ENCODE data around the gene USP7. TPM values are rescaled to one million over a fixed set of nuclear protein-coding genes. Genes with fewer than 3 reads are reported as not detected.
"Not testable (repeated sequence)": the region's sequence is repeated elsewhere in the genome, so short reads cannot be mapped to it uniquely, and the experiment has no call there.

USP7 gene
- total RNA-seq, 2 experiments from 2014 or later, result 155 to 163 TPM

DNA sequence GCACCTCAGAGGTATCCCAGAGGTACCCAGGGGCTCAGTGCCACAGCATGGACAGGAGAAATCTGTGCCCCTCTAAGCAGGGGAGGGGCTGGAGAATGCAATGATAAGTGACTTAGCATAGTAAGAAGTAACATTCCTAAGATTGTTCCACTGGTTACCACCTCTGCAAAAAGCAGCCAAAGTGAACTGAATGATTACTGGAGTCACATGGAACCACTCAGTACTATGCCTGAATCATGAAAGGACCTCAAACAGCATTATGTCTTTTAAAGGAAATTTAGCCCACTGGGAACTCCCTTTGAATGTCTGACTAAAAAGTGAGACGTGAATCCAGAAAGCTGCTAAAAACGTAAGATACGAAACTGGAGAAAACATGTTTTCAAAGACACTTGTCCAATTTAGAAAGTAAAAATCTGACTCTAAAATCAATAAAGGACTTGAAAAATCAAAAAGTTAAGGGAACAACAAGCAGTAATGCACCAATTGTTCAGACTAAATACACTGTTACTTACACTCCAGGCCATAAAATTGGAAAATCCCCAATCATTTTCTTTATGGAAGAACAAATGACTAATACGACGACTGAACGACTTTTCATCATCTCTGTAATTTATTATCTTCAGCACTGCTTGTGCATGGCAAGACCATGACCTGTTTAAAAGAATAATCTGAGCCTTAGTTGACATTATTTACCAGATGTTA, 42.9 kb downstream of the USP7 start:
- Mint-ChIP-seq H3K36me3 (ENCODE audit: low read depth) (peaks cover 68% of the 10 kb centered on the region), H3K4me3 (no peak overlapping the region), H3K27ac (peak overlapping the region; percentile 42), H3K4me1 (ENCODE audit: low read depth) (peaks cover 65% of the 10 kb centered on the region), H3K9me3 (no peaks in the 10 kb centered on the region), H3K27me3 (no peaks in the 10 kb centered on the region)
- ATAC-seq (no peak), DNase-seq (no peak)
- POLR2A ChIA-PET, result interaction anchor here (1.2 kb wide), 1 partner anchor 12 kb away, joined by 3 read pairs; no protein-coding TSS in a partner anchor
- intact Hi-C loops (cut with micrococcal nuclease), result no loop called here
- TF ChIP-seq, protein P1, sequence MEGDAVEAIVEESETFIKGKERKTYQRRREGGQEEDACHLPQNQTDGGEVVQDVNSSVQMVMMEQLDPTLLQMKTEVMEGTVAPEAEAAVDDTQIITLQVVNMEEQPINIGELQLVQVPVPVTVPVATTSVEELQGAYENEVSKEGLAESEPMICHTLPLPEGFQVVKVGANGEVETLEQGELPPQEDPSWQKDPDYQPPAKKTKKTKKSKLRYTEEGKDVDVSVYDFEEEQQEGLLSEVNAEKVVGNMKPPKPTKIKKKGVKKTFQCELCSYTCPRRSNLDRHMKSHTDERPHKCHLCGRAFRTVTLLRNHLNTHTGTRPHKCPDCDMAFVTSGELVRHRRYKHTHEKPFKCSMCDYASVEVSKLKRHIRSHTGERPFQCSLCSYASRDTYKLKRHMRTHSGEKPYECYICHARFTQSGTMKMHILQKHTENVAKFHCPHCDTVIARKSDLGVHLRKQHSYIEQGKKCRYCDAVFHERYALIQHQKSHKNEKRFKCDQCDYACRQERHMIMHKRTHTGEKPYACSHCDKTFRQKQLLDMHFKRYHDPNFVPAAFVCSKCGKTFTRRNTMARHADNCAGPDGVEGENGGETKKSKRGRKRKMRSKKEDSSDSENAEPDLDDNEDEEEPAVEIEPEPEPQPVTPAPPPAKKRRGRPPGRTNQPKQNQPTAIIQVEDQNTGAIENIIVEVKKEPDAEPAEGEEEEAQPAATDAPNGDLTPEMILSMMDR (IDR thresholded peaks at IDR 0.05), result no peak
- CTCF ChIA-PET, result interaction anchor here (1.0 to 2.6 kb wide), 4 partner anchors 10 to 88 kb away, joined by 3 to 21 read pairs (median 4); no protein-coding TSS in a partner anchor

DNA sequence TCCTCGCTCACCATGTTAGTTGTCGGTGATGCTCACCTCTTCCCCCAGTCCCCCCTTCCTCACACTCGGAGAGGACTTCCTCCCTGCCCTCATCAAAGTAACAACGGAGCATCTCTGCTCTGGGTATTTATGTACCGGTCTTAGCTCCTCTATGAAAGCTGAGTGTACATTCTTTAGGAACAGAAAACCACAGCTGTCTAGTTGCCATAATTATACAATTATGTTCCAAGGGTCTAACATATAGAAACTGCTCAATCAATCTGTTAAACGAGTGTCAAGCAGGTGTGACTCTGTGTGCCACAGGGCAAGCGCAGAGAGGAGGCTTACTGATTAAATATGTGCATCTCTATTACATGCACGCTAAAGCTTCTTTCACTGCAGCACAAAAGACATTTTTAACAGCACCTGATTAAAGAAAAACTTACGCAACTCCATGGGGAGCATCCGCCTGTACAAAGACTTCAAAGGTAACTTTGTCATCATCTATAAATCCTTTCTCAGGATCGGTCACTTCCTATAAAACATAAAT, 43.7 kb downstream of the USP7 start:
- POLR2A ChIA-PET, result no interaction called here
- Mint-ChIP-seq H3K27me3 (no peaks in the 10 kb centered on the region), H3K27ac (peak overlapping the region; percentile 75), H3K4me1 (ENCODE audit: low read depth) (peaks cover 61% of the 10 kb centered on the region), H3K36me3 (ENCODE audit: low read depth) (peaks cover 67% of the 10 kb centered on the region), H3K4me3 (no peak overlapping the region), H3K9me3 (no peaks in the 10 kb centered on the region)
- TF ChIP-seq, protein P1 (IDR thresholded peaks at IDR 0.05), result no peak
- DNase-seq (no peak), ATAC-seq (peak; percentile 30)
- intact Hi-C loops (cut with micrococcal nuclease), result no loop called here
- CTCF ChIA-PET, result interaction anchor here (1.0 to 1.6 kb wide), 3 partner anchors 9 to 89 kb away, joined by 3 to 6 read pairs (median 3); no protein-coding TSS in a partner anchor

DNA sequence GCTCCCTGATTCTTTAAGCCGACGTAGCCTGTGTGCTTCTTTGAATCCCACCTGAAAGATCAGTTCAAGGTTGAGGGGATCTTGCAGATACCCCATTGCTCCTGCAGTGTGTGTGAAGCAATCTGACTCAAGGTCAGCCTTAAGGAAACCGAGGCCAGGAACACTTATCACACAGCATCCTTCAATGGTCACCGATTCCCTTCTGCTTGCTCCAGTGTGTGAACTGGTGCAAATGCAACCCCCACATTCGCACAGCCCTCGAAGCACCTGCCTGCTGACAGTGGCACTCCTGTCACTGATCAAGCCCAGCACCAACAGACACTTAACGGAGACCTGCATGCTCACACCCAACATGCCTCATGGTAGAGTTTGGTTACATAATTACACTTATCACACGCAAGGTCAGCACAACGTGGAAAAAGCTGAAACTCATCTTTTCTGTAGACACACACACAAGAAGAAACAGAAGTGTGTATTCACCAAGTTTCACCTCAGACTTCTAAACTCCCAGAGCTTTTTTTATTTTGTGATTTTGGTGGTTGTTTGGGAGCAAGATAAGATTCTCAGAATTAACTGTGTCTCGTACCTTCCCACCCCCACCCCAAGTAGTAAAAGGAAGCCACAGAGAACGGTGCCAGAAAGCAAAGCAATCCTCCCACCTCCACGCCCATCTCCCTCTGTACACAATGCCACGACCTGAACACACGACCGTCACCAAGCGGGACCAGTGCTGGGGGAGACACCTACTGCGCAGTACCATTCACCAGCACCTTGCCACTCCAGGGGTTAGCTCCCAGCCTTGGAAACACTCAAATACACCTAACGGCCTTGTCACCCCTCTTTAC, 44.4 kb downstream of the USP7 start:
- no peaks in the 10 kb centered on the region for H3K27me3 Mint-ChIP-seq
- CTCF ChIA-PET, result interaction anchor here (1.0 to 3.7 kb wide), 4 partner anchors 8 to 90 kb away, joined by 3 to 23 read pairs (median 4); no protein-coding TSS in a partner anchor
- TF ChIP-seq, protein P1 (IDR thresholded peaks at IDR 0.05), result no peak
- POLR2A ChIA-PET, result interaction anchor here (0.7 kb wide), 1 partner anchor 9 kb away, joined by 3 read pairs; no protein-coding TSS in a partner anchor
- H3K9me3 Mint-ChIP-seq, result no peaks in the 10 kb centered on the region
- peak overlapping the region; percentile 75 for H3K27ac Mint-ChIP-seq
- no peak for DNase-seq
- no peak overlapping the region for H3K4me3 Mint-ChIP-seq
- peaks cover 54% of the 10 kb centered on the region for H3K4me1 Mint-ChIP-seq (ENCODE audit: low read depth)
- peak; percentile 39 for ATAC-seq
- peaks cover 67% of the 10 kb centered on the region for H3K36me3 Mint-ChIP-seq (ENCODE audit: low read depth)
- intact Hi-C loops (cut with micrococcal nuclease), result no loop called here

DNA sequence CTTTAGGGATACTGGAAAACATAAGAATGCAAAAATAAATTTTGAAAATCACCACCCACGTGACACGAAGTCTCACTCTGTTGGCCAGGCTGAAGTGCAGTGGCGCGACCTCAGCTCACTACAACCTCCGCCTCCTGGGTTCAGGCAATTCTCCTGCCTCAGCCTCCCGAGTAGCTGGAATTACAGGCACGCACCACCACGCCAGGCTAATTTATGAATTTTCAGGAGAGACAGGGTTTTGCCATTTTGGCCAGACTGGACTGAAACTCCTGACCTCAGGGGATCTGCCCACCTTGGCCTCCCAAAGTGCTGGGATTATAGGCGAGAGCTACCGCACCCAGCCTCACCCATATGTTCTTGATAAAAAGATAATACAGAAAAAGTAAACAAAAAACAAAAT, 46.4 kb downstream of the USP7 start:
- intact Hi-C loops (cut with micrococcal nuclease); ATAC-seq; H3K27me3 Mint-ChIP-seq; DNase-seq; H3K27ac Mint-ChIP-seq; H3K9me3 Mint-ChIP-seq; H3K4me3 Mint-ChIP-seq: not testable (repeated sequence)
- CTCF ChIA-PET, result interaction anchor here (3.7 kb wide), 1 partner anchor 19 kb away, joined by 23 read pairs; no protein-coding TSS in a partner anchor
- POLR2A ChIA-PET, result interaction anchor here (0.7 kb wide), 1 partner anchor 79 kb away, joined by 3 read pairs; no protein-coding TSS in a partner anchor
- peaks cover 52% of the 10 kb centered on the region for H3K4me1 Mint-ChIP-seq (ENCODE audit: low read depth)
- peaks cover 71% of the 10 kb centered on the region for H3K36me3 Mint-ChIP-seq (ENCODE audit: low read depth)

DNA sequence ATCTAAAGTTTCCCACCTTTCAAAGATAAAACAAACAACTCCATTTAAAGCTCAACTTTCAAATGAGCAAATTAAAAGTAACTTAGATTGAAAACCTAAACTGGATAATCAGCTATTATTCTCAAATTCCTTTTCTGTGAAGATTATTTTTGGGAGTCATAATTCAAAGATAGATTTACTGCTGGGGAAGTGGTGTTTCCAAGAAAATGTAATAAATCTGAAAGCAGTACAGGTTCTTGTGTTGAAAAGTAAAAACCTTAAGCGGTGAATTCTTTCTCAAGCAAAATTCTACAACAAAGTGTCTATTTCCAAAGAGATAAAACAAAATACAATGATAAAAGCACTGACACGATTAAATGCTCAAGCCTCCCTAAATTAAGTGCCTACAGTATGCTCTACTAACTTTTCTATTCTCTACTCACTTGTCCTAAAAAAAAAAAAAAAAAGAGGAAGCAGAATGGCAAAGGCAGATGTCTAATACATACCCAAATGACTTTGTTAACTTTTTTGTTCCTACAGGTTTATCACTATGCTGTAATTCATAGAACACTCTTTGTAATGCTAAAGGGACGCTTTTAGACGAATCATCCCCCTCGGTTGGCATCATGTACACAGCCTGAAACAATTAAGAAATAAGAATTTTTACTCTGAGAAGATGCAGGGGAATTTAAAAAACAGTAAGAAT, 47.0 kb downstream of the USP7 start:
- no peak for DNase-seq
- Mint-ChIP-seq H3K36me3 (ENCODE audit: low read depth) (peaks cover 70% of the 10 kb centered on the region), H3K4me3 (no peak overlapping the region), H3K27me3 (no peaks in the 10 kb centered on the region), H3K9me3 (no peaks in the 10 kb centered on the region), H3K4me1 (ENCODE audit: low read depth) (peaks cover 48% of the 10 kb centered on the region), H3K27ac (peak overlapping the region; percentile 0)
- POLR2A ChIA-PET, result no interaction called here
- TF ChIP-seq, protein P1 (IDR thresholded peaks at IDR 0.05), result no peak
- ATAC-seq, result no peak
- CTCF ChIA-PET, result interaction anchor here (0.8 to 3.7 kb wide), 4 partner anchors 11 to 217 kb away, joined by 3 to 23 read pairs (median 5); no protein-coding TSS in a partner anchor
- intact Hi-C loops (cut with micrococcal nuclease), result no loop called here

Data from activated CD8-positive, alpha-beta T cell treated with anti-CD3 and anti-CD28 coated beads for 36 hours (primary cell).